Breast epithelium (tissue), 4 donors: ENCODE measurements around the gene THOP1. TPM values are rescaled to one million over a fixed set of nuclear protein-coding genes. Genes with fewer than 3 reads are reported as not detected.

Experiments
- DNase-seq, 2 donors: peaks; one replicate each; pipeline ENCODE4 v3.0.0-alpha.2; 2019; ENCODE audit warnings: low spot score in 2 of 2
- H3K27ac ChIP-seq, 2 donors: fragments of 200-600 bp; sonication (generic) in 1 of 2; one replicate each; pipeline ENCODE4 v1.5.1; 2016 to 2019; ENCODE audit warnings: mild to moderate bottlenecking in 1 of 2
- H3K27me3 ChIP-seq, 2 donors: fragments of 200-600 bp; sonication (generic) in 1 of 2; one replicate each; pipeline versions ENCODE4 v1.5.1 to v1.6.0; 2017 to 2019; ENCODE audit warnings: control low read depth in 1 of 2, mild to moderate bottlenecking in 1 of 2
- H3K36me3 ChIP-seq: fragments of 200-600 bp; one replicate; pipeline ENCODE4 v1.5.1; 2019
- H3K4me1 ChIP-seq, 2 donors: fragments of 200-600 bp; sonication (generic); one replicate each; pipeline ENCODE4 v1.5.1; 2016 to 2019; ENCODE audit warnings: control low read depth in 1 of 2
- H3K4me3 ChIP-seq, 3 donors: fragments of 200-600 bp; sonication (generic); 1 replicate in 2 of 3; 2 replicates in 1 of 3; pipeline ENCODE4 v1.5.1; 2016 to 2019; ENCODE audit warnings: mild to moderate bottlenecking in 3 of 3, moderate library complexity in 2 of 3
- H3K9me3 ChIP-seq, 2 donors: fragments of 200-600 bp; sonication (generic) in 1 of 2; one replicate each; pipeline ENCODE4 v1.5.1; 2016 to 2019; ENCODE audit warnings: control low read depth in 1 of 2
- POLR2A ChIP-seq: fragments of 450-650 bp; IDR thresholded peaks from one replicate; pipeline ENCODE4 v1.6.1; 2016; ENCODE audit warnings: antibody characterized with exemption, mild to moderate bottlenecking, moderate library complexity
- POLR2AphosphoS5 ChIP-seq, 3 donors: sonication (generic); formaldehyde crosslinking; IDR thresholded peaks; one replicate each; pipeline ENCODE4 v1.6.1; 2017; ENCODE audit warnings: antibody characterized with exemption in 3 of 3
- intact Hi-C: fragments of 100-400 bp; cut with DNase I; formaldehyde crosslinking; loops from one replicate; pipeline ENCODE4 v1.15.1; 2023; ENCODE audit warnings: low total_unique reads
- total RNA-seq, 3 donors: library from RNA; depleted of rRNA; stranded (reverse); fragments of >200 nt; gene quantifications; one replicate each; pipeline ENCODE4 v1.1.0, GENCODE V29; 2016
- TF ChIP-seq, protein P1 (sequence below), 3 donors: fragments of 450-650 bp; IDR thresholded peaks; one replicate each; pipeline ENCODE4 v1.5.1; 2016 to 2017; ENCODE audit warnings: antibody characterized with exemption in 3 of 3, mild to moderate bottlenecking in 3 of 3, moderate library complexity in 3 of 3

THOP1 gene
- total RNA-seq, 3 donors from 2014 or later, result 26.2 to 40.0 (median 39.1) TPM

DNA sequence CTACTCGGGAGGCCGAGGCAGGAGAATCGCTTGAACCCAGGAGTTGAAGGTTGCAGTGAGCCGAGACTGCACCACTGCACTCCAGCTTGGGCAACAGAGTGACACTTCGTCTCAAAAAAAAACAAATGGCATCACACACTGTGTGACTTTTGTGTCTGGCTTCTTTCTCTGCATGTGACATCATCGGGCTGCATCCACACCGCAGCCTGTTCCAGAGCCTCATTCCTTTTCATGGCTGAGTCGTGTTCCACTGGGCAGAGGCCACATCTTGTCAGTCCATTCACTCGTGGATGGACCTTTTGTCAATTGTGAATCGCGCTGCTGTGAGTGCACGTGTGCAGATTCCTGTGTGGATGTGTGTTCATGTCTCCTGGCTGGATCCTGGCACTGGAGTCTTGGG, 8.3 kb downstream of the THOP1 start:
- Histone ChIP-seq H3K27me3 (no peaks in the 10 kb centered on the region), H3K4me3 (no peak overlapping the region), H3K4me1 (no peaks in the 10 kb centered on the region), H3K36me3 (no peaks in the 10 kb centered on the region), H3K9me3 (no peaks in the 10 kb centered on the region), H3K27ac (no peak overlapping the region)
- TF ChIP-seq, protein P1, sequence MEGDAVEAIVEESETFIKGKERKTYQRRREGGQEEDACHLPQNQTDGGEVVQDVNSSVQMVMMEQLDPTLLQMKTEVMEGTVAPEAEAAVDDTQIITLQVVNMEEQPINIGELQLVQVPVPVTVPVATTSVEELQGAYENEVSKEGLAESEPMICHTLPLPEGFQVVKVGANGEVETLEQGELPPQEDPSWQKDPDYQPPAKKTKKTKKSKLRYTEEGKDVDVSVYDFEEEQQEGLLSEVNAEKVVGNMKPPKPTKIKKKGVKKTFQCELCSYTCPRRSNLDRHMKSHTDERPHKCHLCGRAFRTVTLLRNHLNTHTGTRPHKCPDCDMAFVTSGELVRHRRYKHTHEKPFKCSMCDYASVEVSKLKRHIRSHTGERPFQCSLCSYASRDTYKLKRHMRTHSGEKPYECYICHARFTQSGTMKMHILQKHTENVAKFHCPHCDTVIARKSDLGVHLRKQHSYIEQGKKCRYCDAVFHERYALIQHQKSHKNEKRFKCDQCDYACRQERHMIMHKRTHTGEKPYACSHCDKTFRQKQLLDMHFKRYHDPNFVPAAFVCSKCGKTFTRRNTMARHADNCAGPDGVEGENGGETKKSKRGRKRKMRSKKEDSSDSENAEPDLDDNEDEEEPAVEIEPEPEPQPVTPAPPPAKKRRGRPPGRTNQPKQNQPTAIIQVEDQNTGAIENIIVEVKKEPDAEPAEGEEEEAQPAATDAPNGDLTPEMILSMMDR (IDR thresholded peaks at IDR 0.05), result no peak
- no peak for TF ChIP-seq POLR2A
- no peak for TF ChIP-seq POLR2AphosphoS5 (IDR thresholded peaks at IDR 0.05)
- DNase-seq, result no peak
- intact Hi-C loops, result no loop called here

DNA sequence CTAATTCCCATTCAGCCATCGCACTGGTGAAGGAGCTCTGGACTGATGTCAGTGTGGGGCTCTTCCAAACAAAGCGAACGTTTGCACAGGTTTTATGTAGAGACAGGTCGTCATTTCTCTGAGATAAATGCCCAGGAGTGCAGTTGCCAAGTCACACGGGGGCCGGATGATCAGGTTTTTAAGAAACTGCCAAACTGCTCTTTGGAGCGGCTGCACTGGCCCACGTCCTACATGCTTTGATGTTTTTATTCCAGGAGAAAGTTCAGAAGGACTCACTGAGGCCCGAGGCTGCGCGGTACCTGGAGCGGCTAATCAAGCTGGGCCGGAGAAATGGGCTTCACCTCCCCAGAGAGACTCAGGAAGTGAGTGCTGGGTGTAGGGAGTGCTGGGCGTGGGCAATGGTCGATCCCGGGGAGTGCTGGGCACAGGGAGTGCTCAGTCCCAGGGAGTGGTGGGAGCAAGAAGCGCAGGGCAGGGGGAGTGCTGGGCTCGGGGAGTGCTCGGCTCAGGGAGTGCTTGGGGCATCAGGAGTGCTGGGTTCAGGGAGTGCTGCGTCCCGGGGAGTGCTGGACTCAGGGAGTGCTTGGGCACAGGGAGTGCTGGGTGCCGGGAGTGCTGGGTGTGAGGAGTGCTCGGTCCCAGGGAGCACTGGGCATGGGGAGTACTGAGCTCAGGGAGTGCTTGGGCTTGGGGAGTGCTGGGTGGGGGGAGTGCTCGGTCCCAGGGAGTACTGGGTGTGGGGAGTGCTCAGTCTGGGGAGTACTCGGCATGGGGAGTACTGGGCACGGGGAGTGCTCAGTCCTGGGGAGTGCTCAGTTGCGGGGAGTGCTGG, 10.7 kb downstream of the THOP1 start:
- H3K9me3 ChIP-seq, result no peaks in the 10 kb centered on the region
- no peak for DNase-seq
- no peaks in the 10 kb centered on the region for H3K4me1 ChIP-seq
- no peak overlapping the region for H3K27ac ChIP-seq
- TF ChIP-seq, protein P1 (IDR thresholded peaks at IDR 0.05), result no peak
- TF ChIP-seq POLR2A (no peak), POLR2AphosphoS5 (IDR thresholded peaks at IDR 0.05) (no peak)
- no peaks in the 10 kb centered on the region for H3K36me3 ChIP-seq
- intact Hi-C loops, result no loop called here
- no peak overlapping the region for H3K4me3 ChIP-seq
- no peaks in the 10 kb centered on the region for H3K27me3 ChIP-seq

DNA sequence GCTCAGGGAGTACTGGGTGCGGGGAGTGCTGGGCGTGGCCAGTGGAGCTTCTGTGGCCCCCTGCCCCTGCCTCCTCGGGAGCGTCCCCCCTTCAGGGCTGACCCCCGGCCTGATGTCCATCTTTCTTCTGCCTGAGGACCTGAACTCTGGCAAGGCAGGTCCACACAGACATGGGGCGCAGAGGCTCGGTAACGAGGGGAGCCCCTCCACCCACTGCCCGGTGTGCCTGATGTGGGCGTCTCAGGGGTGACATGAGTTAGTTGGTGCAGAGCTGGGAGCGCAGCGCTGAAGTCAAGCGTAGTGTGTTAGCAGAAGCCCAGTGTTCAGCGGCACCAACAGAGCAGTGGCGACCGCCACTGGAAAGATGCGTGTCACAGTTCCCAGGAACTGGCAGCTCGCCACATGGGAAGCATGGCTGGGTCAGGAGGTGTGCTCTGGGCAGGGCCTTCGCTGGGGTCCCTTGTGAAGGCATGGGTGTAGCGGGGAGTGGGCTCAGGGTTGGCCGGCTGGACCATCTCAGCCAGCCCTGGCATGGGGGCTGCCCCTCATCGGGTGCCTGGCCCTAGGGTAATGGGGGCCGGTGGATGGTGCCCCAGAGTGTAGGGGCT, 11.5 kb downstream of the THOP1 start:
- H3K9me3 ChIP-seq, result no peaks in the 10 kb centered on the region
- H3K36me3 ChIP-seq, result no peaks in the 10 kb centered on the region
- no peaks in the 10 kb centered on the region for H3K4me1 ChIP-seq
- H3K4me3 ChIP-seq, result no peak overlapping the region
- no peak for DNase-seq
- no peak overlapping the region for H3K27ac ChIP-seq
- H3K27me3 ChIP-seq, result no peaks in the 10 kb centered on the region
- intact Hi-C loops, result no loop called here
- no peak for TF ChIP-seq POLR2AphosphoS5 (IDR thresholded peaks at IDR 0.05)
- TF ChIP-seq, protein P1 (IDR thresholded peaks at IDR 0.05), result no peak
- no peak for TF ChIP-seq POLR2A

DNA sequence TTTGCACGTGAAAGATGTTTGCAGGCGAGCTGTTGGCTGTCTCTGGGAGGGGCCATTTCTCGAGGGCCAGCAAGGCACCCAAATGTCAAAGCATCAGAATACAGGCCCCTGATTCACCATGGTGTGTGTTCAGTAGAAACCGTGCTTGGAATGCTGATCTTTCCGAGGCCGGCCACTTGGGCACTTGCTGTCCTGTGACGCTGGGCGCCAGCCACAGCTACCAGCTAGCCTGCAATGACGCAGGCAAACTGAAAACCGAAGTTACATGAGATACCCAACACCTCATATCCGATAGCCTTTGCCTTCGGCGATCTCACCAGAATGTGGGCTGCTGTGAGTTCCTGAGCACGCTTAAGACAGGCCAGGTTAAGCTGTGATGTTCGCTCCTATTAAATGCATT, 12.0 kb downstream of the THOP1 start:
- H3K36me3 ChIP-seq, result no peaks in the 10 kb centered on the region
- H3K9me3 ChIP-seq, result no peaks in the 10 kb centered on the region
- DNase-seq, result no peak
- H3K27ac ChIP-seq, result no peak overlapping the region
- H3K4me1 ChIP-seq, result no peaks in the 10 kb centered on the region
- intact Hi-C loops, result no loop called here
- H3K4me3 ChIP-seq, result no peak overlapping the region
- no peaks in the 10 kb centered on the region for H3K27me3 ChIP-seq
- TF ChIP-seq POLR2AphosphoS5 (IDR thresholded peaks at IDR 0.05) (no peak), POLR2A (no peak)
- TF ChIP-seq, protein P1 (IDR thresholded peaks at IDR 0.05), result no peak

DNA sequence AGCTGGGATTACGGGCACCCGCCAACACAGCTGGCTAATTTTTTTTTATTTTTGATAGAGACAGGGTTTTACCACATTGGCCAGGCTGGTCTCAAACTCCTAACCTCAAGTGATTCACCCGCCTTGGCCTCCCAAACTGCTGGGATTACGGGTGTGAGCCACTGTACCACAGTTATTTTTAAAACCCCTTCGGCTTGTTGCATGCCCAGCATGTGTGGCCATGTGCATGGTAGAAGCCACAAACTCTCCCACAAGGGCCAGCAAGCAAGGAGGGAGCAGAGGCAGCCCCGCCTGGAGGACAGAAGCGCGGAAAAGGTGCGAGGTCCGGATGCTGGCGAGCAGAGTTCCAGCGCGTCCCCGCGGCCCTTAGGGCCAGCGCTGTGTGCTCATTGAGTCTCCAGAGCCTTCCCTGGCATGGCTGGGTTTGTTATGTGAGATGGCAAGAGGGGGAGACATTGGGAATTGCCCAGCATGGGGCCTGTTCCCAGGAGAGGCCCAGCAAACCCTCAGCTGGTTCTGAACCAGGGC, 12.9 kb downstream of the THOP1 start:
- TF ChIP-seq, protein P1 (IDR thresholded peaks at IDR 0.05), result no peak
- no peak for TF ChIP-seq POLR2AphosphoS5 (IDR thresholded peaks at IDR 0.05)
- TF ChIP-seq POLR2A, result no peak
- H3K9me3 ChIP-seq, result no peaks in the 10 kb centered on the region
- intact Hi-C loops, result no loop called here
- H3K36me3 ChIP-seq, result no peaks in the 10 kb centered on the region
- H3K27me3 ChIP-seq, result no peaks in the 10 kb centered on the region
- no peak overlapping the region for H3K4me3 ChIP-seq
- no peaks in the 10 kb centered on the region for H3K4me1 ChIP-seq
- DNase-seq, result no peak
- no peak overlapping the region for H3K27ac ChIP-seq
